ENCODE results near the gene ENPP7.

Gene ENPP7

GRCh38 chr17:79730769-79731483, at the start of gene ENPP7:
Gene ENPP7, plus strand, starts transcription at chr17:79730943. Its CDS starts 197 bp downstream, at chr17:79731140.
- TF ChIP-seq, protein P1, sequence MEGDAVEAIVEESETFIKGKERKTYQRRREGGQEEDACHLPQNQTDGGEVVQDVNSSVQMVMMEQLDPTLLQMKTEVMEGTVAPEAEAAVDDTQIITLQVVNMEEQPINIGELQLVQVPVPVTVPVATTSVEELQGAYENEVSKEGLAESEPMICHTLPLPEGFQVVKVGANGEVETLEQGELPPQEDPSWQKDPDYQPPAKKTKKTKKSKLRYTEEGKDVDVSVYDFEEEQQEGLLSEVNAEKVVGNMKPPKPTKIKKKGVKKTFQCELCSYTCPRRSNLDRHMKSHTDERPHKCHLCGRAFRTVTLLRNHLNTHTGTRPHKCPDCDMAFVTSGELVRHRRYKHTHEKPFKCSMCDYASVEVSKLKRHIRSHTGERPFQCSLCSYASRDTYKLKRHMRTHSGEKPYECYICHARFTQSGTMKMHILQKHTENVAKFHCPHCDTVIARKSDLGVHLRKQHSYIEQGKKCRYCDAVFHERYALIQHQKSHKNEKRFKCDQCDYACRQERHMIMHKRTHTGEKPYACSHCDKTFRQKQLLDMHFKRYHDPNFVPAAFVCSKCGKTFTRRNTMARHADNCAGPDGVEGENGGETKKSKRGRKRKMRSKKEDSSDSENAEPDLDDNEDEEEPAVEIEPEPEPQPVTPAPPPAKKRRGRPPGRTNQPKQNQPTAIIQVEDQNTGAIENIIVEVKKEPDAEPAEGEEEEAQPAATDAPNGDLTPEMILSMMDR (IDR thresholded peaks at IDR 0.05) = no peak

GRCh38 chr17:79681101-79681621, 49.6 kb upstream of the ENPP7 start:
- TF ChIP-seq, protein P1 (IDR thresholded peaks at IDR 0.05) = no peak

DNA sequence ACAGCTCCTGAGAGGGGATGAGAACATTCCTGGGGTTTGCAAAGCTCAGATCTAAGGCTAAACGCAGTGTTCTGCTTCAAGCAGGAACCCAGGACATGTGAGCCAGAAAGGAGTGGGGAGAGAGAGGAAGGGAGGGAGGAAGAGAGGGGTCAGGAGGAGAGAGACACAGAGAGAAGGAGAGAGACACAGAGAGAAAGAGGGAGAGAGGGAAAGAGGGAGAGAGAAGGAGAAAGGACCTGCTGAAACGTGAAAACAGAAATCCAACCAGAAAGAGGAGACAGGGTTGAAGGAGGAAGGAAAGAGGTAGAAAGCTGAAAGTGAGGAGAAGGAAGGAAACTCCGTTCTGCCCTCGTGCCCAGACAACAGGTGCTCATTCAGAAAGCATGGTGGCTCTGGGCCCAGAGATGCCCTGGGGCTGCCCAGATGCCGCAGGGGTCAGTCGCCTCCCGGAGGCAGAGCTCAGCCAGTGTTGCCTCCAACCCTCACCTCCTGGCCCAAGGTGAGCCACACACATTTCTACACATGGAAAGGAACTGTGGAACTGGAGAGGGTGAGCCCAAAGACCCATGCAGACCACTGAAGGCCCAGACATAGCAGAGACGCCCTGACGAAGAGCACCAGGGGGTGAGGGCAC, 49.0 kb upstream of the ENPP7 start:
- TF ChIP-seq, protein P1 (IDR thresholded peaks at IDR 0.05) = no peak

DNA sequence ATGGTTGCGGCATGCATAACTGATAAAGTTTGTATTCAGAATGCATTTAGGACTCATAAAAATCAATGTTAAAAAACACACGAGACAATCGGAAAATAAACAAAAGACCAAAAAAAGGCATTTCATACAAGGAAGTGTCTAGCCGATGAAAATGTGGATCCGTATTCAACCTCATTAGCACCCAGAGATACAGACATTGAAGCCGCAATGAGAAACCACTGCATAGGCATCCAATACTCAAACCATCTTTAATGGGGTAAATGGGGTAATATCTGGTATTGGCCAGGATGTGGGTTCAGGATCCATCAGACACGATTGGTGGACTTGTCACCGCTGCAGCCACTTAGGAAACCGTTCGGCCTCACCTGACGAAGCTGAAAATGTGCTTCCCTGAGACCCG, 47.4 kb upstream of the ENPP7 start:
- TF ChIP-seq, protein P1 (IDR thresholded peaks at IDR 0.05) = no peak

- TF ChIP-seq, protein P1 (IDR thresholded peaks at IDR 0.05) = no peak
These were observed 46.4 kb upstream of the ENPP7 start for GRCh38 chr17:79684132-79684985.

DNA sequence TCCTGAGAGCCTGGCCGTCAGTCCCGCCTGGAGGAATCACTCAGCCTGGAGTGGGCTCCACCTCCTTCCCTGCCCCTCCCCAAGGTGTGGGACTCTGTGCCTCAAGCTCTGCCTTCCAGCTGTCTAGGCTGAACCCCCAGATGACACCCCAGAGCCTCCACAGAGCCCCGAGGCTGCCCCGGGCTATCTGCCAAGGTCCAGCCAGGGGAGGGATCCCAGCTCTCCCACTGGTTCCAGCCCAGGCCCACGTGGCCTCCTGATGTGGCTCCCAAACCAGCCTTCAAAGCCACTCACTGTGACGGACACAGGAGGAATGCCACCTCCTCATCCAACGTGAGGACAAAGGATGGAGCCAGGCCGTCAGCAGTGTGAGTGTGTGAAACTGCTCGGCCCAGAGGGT, 45.6 kb upstream of the ENPP7 start:
- TF ChIP-seq, protein P1 (IDR thresholded peaks at IDR 0.05) = no peak

- TF ChIP-seq, protein P1 (IDR thresholded peaks at IDR 0.05) = no peak
These were observed 44.3 kb upstream of the ENPP7 start for GRCh38 chr17:79686476-79686875.

Measured in LNCAP (cell line).